A549 (cell line): Measurements from ENCODE around the gene MEX3C.

Experiments used
- EP300 ChIP-seq, 2 experiments: fragments of >200 bp; sonication (Bioruptor Twin); formaldehyde crosslinking; IDR thresholded peaks; 2 replicates in 1 of 2; 3 replicates in 1 of 2; pipeline ENCODE4 v1.6.1; 2016 to 2017
- ESRRA ChIP-seq: fragments of 150-350 bp; IDR thresholded peaks from 2 replicates; pipeline ENCODE4 v1.6.1; 2014; ENCODE audit warnings: mild to moderate bottlenecking, low read length, borderline replicate concordance
- USF2 ChIP-seq: fragments of 450-650 bp; IDR thresholded peaks from 2 replicates; pipeline ENCODE4 v1.6.1; 2014; ENCODE audit warnings: antibody characterized with exemption
- TF ChIP-seq, protein P1 (sequence below): fragments of 250-450 bp; sonication (Bioruptor Pico); IDR thresholded peaks from 2 replicates; pipeline ENCODE4 v1.5.0; 2021; ENCODE audit warnings: mild to moderate bottlenecking, moderate library complexity, borderline replicate concordance

GRCh38 chr18:51135795-51136194 lies 61.7 kb downstream of the MEX3C start:
- TF ChIP-seq EP300 (IDR thresholded peaks at IDR 0.05) = no peak
- no peak for TF ChIP-seq ESRRA
- TF ChIP-seq, protein P1, sequence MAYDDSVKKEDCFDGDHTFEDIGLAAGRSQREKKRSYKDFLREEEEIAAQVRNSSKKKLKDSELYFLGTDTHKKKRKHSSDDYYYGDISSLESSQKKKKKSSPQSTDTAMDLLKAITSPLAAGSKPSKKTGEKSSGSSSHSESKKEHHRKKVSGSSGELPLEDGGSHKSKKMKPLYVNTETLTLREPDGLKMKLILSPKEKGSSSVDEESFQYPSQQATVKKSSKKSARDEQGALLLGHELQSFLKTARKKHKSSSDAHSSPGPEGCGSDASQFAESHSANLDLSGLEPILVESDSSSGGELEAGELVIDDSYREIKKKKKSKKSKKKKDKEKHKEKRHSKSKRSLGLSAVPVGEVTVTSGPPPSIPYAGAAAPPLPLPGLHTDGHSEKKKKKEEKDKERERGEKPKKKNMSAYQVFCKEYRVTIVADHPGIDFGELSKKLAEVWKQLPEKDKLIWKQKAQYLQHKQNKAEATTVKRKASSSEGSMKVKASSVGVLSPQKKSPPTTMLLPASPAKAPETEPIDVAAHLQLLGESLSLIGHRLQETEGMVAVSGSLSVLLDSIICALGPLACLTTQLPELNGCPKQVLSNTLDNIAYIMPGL (CRISPR knock-in tag) = no peak
- TF ChIP-seq USF2 = no peak
